HEK293 (cell line): ENCODE data around the gene ZNF563.

Experiments
- CTCF ChIA-PET: fragments of 350-600 bp; formaldehyde crosslinking; extraction: SDS; loops from one replicate; lab custom pipeline; 2021; ENCODE audit warnings: antibody characterized with exemption; lab: Yijun Ruan, JAX
- POLR2A ChIA-PET: fragments of 300-600 bp; formaldehyde crosslinking; extraction: SDS; loops from one replicate; lab custom pipeline; 2020; ENCODE audit warnings: antibody characterized with exemption, inconsistent platforms; lab: Yijun Ruan, JAX
- H3K27ac ChIP-seq: fragments of 200-500 bp; sonication (Bioruptor generic); 2 replicates; pipeline ENCODE4 v1.5.1; 2014; ENCODE audit warnings: low read depth, low read length, control low read depth, inconsistent platforms; ENCODE audit errors: extremely low read depth
- H3K36me3 ChIP-seq, 2 experiments: fragments of 200-500 bp in 1 of 2; sonication (Bioruptor generic) in 1 of 2; 1 replicate in 1 of 2; 2 replicates in 1 of 2; pipeline ENCODE4 v1.5.1; 2014 to 2017; ENCODE audit warnings: inconsistent platforms in 2 of 2, low read length in 2 of 2; ENCODE audit not compliant: control insufficient read depth in 2 of 2, insufficient read depth in 1 of 2
- H3K4me1 ChIP-seq: fragments of 200-500 bp; sonication (Bioruptor generic); 2 replicates; pipeline ENCODE4 v1.5.1; 2014; ENCODE audit warnings: mild to moderate bottlenecking, low read length, inconsistent platforms; ENCODE audit not compliant: control insufficient read depth, insufficient read depth
- H3K4me3 ChIP-seq: 2 replicates; pipeline ENCODE4 v1.5.1; 2011; ENCODE audit warnings: low read depth, mild to moderate bottlenecking, control low read depth, low read length, moderate library complexity
- H3K9me3 ChIP-seq: fragments of 200-500 bp; sonication (Bioruptor generic); 2 replicates; pipeline ENCODE4 v1.5.1; 2014; ENCODE audit warnings: low read depth, low read length, inconsistent platforms; ENCODE audit not compliant: control insufficient read depth, insufficient read depth
- BCL11A ChIP-seq: fragments of 450-650 bp; formaldehyde crosslinking; IDR thresholded peaks from 2 replicates; pipeline ENCODE4 v1.5.1; 2016; ENCODE audit warnings: low read depth, missing biosample characterization, missing genetic modification characterization
- GLI2 ChIP-seq: fragments of 450-650 bp; formaldehyde crosslinking; IDR thresholded peaks from 2 replicates; pipeline ENCODE4; 2017; ENCODE audit warnings: missing biosample characterization, missing genetic modification characterization, low read depth, borderline replicate concordance
- KLF16 ChIP-seq: fragments of 450-650 bp; formaldehyde crosslinking; IDR thresholded peaks from 2 replicates; pipeline ENCODE4 v1.5.1; 2017; ENCODE audit warnings: missing biosample characterization, missing genetic modification characterization
- KLF8 ChIP-seq: fragments of 450-650 bp; formaldehyde crosslinking; IDR thresholded peaks from 2 replicates; pipeline ENCODE4 v1.5.1; 2016; ENCODE audit warnings: missing biosample characterization, missing genetic modification characterization
- SP7 ChIP-seq: fragments of 450-650 bp; formaldehyde crosslinking; IDR thresholded peaks from 2 replicates; pipeline ENCODE4 v1.5.1; 2016; ENCODE audit warnings: missing biosample characterization, missing genetic modification characterization
- ZBTB26 ChIP-seq: fragments of 450-650 bp; formaldehyde crosslinking; optimal IDR thresholded peaks from 2 replicates; pipeline ENCODE3; 2016; ENCODE audit warnings: missing biosample characterization, mild to moderate bottlenecking, missing genetic modification characterization
- ZNF138 ChIP-seq: fragments of 450-650 bp; formaldehyde crosslinking; IDR thresholded peaks from 2 replicates; pipeline ENCODE4 v1.5.1; 2016; ENCODE audit warnings: missing biosample characterization, missing genetic modification characterization, borderline replicate concordance
- ZNF16 ChIP-seq: fragments of 450-650 bp; formaldehyde crosslinking; IDR thresholded peaks from 2 replicates; pipeline ENCODE4 v1.5.1; 2016; ENCODE audit warnings: low read depth, missing biosample characterization, missing genetic modification characterization
- ZNF175 ChIP-seq: fragments of 450-650 bp; formaldehyde crosslinking; IDR thresholded peaks from 2 replicates; pipeline ENCODE4 v1.5.1; 2016; ENCODE audit warnings: missing biosample characterization, missing genetic modification characterization
- ZNF221 ChIP-seq: fragments of 450-650 bp; formaldehyde crosslinking; IDR thresholded peaks from 2 replicates; pipeline ENCODE4 v1.5.1; 2017; ENCODE audit warnings: missing biosample characterization, missing genetic modification characterization, borderline replicate concordance
- ZNF23 ChIP-seq: fragments of 450-650 bp; formaldehyde crosslinking; IDR thresholded peaks from 2 replicates; pipeline ENCODE4 v1.5.1; 2016; ENCODE audit warnings: missing biosample characterization, missing genetic modification characterization, borderline replicate concordance
- ZNF585B ChIP-seq: fragments of 450-650 bp; formaldehyde crosslinking; IDR thresholded peaks from 2 replicates; pipeline ENCODE4 v1.5.1; 2016; ENCODE audit warnings: missing biosample characterization, missing genetic modification characterization
- ZNF654 ChIP-seq: fragments of 450-650 bp; formaldehyde crosslinking; IDR thresholded peaks from 2 replicates; pipeline ENCODE4 v1.5.1; 2016; ENCODE audit warnings: low read depth, missing biosample characterization, missing genetic modification characterization
- ZNF677 ChIP-seq: fragments of 450-650 bp; IDR thresholded peaks from 2 replicates; pipeline ENCODE4 v1.5.0; 2018; ENCODE audit warnings: missing biosample characterization, mild to moderate bottlenecking, missing genetic modification characterization, moderate library complexity
- ZNF785 ChIP-seq: fragments of 450-650 bp; formaldehyde crosslinking; IDR thresholded peaks from 2 replicates; pipeline ENCODE4 v1.5.1; 2016; ENCODE audit warnings: missing biosample characterization, missing genetic modification characterization
- TF ChIP-seq, protein P1 (sequence below): fragments of 450-650 bp; IDR thresholded peaks from 2 replicates; pipeline ENCODE4 v1.5.1; 2018; ENCODE audit warnings: missing biosample characterization, mild to moderate bottlenecking, missing genetic modification characterization
- TF ChIP-seq, protein P2 (sequence below): fragments of 450-650 bp; formaldehyde crosslinking; IDR thresholded peaks from 2 replicates; pipeline ENCODE4 v1.5.1; 2016; ENCODE audit warnings: missing biosample characterization, missing genetic modification characterization
- TF ChIP-seq, protein P3 (sequence below): fragments of 450-650 bp; formaldehyde crosslinking; IDR thresholded peaks from 2 replicates; pipeline ENCODE4 v1.5.1; 2016; ENCODE audit warnings: missing biosample characterization, missing genetic modification characterization
- TF ChIP-seq, protein P4 (sequence below): fragments of 450-650 bp; formaldehyde crosslinking; IDR thresholded peaks from 2 replicates; pipeline ENCODE4 v1.5.1; 2017; ENCODE audit warnings: missing biosample characterization, missing genetic modification characterization

Gene ZNF563

DNA sequence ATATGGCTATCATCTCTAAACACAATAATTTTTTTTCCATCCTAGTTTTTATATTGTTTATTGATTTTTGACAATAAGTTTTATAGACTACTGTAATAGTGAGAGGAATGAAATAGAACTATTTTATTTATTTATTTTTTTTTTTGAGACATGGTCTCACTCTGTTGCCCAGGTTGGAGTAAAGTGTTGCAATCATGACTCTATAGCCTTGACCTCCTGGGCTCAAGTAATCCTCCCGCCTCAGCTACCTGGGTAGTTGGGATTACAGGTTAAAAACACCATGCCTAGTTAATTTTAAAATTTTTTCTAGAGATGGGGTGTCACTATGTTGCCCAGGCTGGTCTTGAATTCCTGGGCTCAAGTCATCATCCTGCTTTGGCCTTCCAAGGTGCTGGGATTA lies 40.6 kb upstream of the ZNF563 start:
- POLR2A ChIA-PET = no interaction called here
- Histone ChIP-seq H3K4me3 (no peak overlapping the region), H3K4me1 (no peaks in the 10 kb centered on the region), H3K36me3 (no peaks in the 10 kb centered on the region), H3K27ac (no peak overlapping the region)
- CTCF ChIA-PET = no interaction called here
- TF ChIP-seq BCL11A (tag by site-specific recombination) (no peak), ZNF677 (tag by site-specific recombination) (no peak), ZBTB26 (no peak), ZNF785 (tag by site-specific recombination) (no peak), KLF16 (tag by site-specific recombination) (no peak), ZNF16 (tag by site-specific recombination) (no peak), ZNF221 (tag by site-specific recombination) (no peak)
- TF ChIP-seq, protein P1, sequence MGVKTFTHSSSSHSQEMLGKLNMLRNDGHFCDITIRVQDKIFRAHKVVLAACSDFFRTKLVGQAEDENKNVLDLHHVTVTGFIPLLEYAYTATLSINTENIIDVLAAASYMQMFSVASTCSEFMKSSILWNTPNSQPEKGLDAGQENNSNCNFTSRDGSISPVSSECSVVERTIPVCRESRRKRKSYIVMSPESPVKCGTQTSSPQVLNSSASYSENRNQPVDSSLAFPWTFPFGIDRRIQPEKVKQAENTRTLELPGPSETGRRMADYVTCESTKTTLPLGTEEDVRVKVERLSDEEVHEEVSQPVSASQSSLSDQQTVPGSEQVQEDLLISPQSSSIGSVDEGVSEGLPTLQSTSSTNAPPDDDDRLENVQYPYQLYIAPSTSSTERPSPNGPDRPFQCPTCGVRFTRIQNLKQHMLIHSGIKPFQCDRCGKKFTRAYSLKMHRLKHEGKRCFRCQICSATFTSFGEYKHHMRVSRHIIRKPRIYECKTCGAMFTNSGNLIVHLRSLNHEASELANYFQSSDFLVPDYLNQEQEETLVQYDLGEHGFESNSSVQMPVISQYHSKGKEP (tag by site-specific recombination) = no peak
- TF ChIP-seq, protein P2, sequence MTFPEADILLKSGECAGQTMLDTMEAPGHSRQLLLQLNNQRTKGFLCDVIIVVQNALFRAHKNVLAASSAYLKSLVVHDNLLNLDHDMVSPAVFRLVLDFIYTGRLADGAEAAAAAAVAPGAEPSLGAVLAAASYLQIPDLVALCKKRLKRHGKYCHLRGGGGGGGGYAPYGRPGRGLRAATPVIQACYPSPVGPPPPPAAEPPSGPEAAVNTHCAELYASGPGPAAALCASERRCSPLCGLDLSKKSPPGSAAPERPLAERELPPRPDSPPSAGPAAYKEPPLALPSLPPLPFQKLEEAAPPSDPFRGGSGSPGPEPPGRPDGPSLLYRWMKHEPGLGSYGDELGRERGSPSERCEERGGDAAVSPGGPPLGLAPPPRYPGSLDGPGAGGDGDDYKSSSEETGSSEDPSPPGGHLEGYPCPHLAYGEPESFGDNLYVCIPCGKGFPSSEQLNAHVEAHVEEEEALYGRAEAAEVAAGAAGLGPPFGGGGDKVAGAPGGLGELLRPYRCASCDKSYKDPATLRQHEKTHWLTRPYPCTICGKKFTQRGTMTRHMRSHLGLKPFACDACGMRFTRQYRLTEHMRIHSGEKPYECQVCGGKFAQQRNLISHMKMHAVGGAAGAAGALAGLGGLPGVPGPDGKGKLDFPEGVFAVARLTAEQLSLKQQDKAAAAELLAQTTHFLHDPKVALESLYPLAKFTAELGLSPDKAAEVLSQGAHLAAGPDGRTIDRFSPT = no peak
- TF ChIP-seq, protein P3, sequence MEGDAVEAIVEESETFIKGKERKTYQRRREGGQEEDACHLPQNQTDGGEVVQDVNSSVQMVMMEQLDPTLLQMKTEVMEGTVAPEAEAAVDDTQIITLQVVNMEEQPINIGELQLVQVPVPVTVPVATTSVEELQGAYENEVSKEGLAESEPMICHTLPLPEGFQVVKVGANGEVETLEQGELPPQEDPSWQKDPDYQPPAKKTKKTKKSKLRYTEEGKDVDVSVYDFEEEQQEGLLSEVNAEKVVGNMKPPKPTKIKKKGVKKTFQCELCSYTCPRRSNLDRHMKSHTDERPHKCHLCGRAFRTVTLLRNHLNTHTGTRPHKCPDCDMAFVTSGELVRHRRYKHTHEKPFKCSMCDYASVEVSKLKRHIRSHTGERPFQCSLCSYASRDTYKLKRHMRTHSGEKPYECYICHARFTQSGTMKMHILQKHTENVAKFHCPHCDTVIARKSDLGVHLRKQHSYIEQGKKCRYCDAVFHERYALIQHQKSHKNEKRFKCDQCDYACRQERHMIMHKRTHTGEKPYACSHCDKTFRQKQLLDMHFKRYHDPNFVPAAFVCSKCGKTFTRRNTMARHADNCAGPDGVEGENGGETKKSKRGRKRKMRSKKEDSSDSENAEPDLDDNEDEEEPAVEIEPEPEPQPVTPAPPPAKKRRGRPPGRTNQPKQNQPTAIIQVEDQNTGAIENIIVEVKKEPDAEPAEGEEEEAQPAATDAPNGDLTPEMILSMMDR (tag by site-specific recombination) = no peak
- TF ChIP-seq, all 188 proteins: peak for 0
- no peaks in the 10 kb centered on the region for H3K9me3 ChIP-seq

GRCh38 chr19:12365236-12366162 lies 32.1 kb upstream of the ZNF563 start, which contains the start of gene ZNF442:
Gene ZNF442, minus strand, starts transcription at chr19:12365683. Its CDS starts 2,052 bp downstream, at chr19:12363631.
- Histone ChIP-seq H3K27ac (no peak within 1 kb of the TSS), H3K4me3 (peak within 1 kb of the TSS; percentile 53), H3K4me1 (no peaks in the 10 kb centered on the region), H3K9me3 (no peaks in the 10 kb centered on the region; the same call in 1 of the 2 replicates), H3K36me3 (peaks cover 0 to 3% of the 10 kb centered on the region in 2 experiments; a peak in 1 of 3 replicates)
- ChIA-PET POLR2A (interaction anchor here (0.6 to 2.2 kb wide), 11 partner anchors 32 to 557 kb away, joined by 3 to 28 read pairs (median 6); partner anchors contain the start of genes ZNF136, ZNF20, ZNF443 and ZNF490), CTCF (interaction anchor here (0.6 to 1.3 kb wide), 6 partner anchors 10 to 507 kb away, joined by 3 to 5 read pairs (median 3); partner anchors contain the start of genes ZNF20 and ZNF799)
- no peak for TF ChIP-seq ZNF585B (tag by site-specific recombination)
- TF ChIP-seq SP7 (tag by site-specific recombination) = no peak
- no peak for TF ChIP-seq ZNF138 (tag by site-specific recombination)
- no peak for TF ChIP-seq ZNF23 (tag by site-specific recombination)
- peak; percentile 47 for TF ChIP-seq ZBTB26
- TF ChIP-seq, protein P4, sequence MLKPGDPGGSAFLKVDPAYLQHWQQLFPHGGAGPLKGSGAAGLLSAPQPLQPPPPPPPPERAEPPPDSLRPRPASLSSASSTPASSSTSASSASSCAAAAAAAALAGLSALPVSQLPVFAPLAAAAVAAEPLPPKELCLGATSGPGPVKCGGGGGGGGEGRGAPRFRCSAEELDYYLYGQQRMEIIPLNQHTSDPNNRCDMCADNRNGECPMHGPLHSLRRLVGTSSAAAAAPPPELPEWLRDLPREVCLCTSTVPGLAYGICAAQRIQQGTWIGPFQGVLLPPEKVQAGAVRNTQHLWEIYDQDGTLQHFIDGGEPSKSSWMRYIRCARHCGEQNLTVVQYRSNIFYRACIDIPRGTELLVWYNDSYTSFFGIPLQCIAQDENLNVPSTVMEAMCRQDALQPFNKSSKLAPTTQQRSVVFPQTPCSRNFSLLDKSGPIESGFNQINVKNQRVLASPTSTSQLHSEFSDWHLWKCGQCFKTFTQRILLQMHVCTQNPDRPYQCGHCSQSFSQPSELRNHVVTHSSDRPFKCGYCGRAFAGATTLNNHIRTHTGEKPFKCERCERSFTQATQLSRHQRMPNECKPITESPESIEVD (tag by site-specific recombination) = no peak
- no peak; the same call in 1 of the 2 replicates for TF ChIP-seq KLF8 (tag by site-specific recombination)
- TF ChIP-seq, protein P2 = no peak
- TF ChIP-seq ZNF175 = no peak
- no peak for TF ChIP-seq GLI2 (tag by site-specific recombination)
- peak; percentile 28 for TF ChIP-seq ZNF654 (tag by site-specific recombination)
